H9 (cell line): ENCODE measurements around the gene SRP54. TPM values are rescaled to one million over a fixed set of nuclear protein-coding genes. Genes with fewer than 3 reads are reported as not detected.

ENCODE experiments used
- DNase-seq: peaks from one replicate; pipeline ENCODE4 v3.0.0-alpha.2; 2017
- H2AFZ ChIP-seq: one replicate; pipeline ENCODE4 v1.6.1; 2013; ENCODE audit warnings: mild to moderate bottlenecking, low read length, control low read depth, moderate library complexity
- H2AK5ac ChIP-seq: 2 replicates; pipeline ENCODE4 v1.6.1; 2013; ENCODE audit warnings: low read length, control low read depth, mixed read lengths; ENCODE audit not compliant: insufficient read length
- H2BK120ac ChIP-seq: one replicate; pipeline ENCODE4 v1.6.1; 2013; ENCODE audit warnings: low read depth, mild to moderate bottlenecking, low read length, control low read depth, inconsistent platforms; ENCODE audit not compliant: poor library complexity, severe bottlenecking
- H2BK12ac ChIP-seq: 2 replicates; pipeline ENCODE4 v1.6.1; 2013; ENCODE audit warnings: low read length, control low read depth, mixed read lengths, low read depth; ENCODE audit not compliant: insufficient read length
- H2BK15ac ChIP-seq: 2 replicates; pipeline ENCODE4 v1.6.1; 2013; ENCODE audit warnings: low read depth, low read length, control low read depth
- H2BK20ac ChIP-seq: one replicate; pipeline ENCODE4 v1.6.1; 2013; ENCODE audit warnings: low read depth, mild to moderate bottlenecking, low read length, control low read depth, inconsistent platforms; ENCODE audit not compliant: poor library complexity, severe bottlenecking
- H2BK5ac ChIP-seq: 2 replicates; pipeline ENCODE4 v1.6.1; 2013; ENCODE audit warnings: low read length, control low read depth, mixed read lengths; ENCODE audit not compliant: insufficient read length
- H3K14ac ChIP-seq: 2 replicates; pipeline ENCODE4 v1.6.1; 2013; ENCODE audit warnings: low read length, control low read depth; ENCODE audit not compliant: insufficient read depth
- H3K18ac ChIP-seq: 2 replicates; pipeline ENCODE4 v1.6.1; 2013; ENCODE audit warnings: low read depth, mild to moderate bottlenecking, mixed read lengths, low read length, control low read depth; ENCODE audit not compliant: insufficient read length
- H3K23ac ChIP-seq: 2 replicates; pipeline ENCODE4 v1.6.1; 2013; ENCODE audit warnings: low read length, control low read depth, mixed read lengths, low read depth; ENCODE audit not compliant: insufficient read length
- H3K23me2 ChIP-seq: 2 replicates; pipeline ENCODE4 v1.6.1; 2013; ENCODE audit warnings: low read depth, mild to moderate bottlenecking, mixed read lengths, low read length, control low read depth; ENCODE audit not compliant: insufficient read length, poor library complexity, severe bottlenecking
- H3K27ac ChIP-seq: 2 replicates; pipeline ENCODE4 v1.5.1; 2013; ENCODE audit warnings: low read length, control low read depth, mixed read lengths, low read depth; ENCODE audit not compliant: insufficient read length
- H3K27me3 ChIP-seq: 2 replicates; pipeline ENCODE4 v1.6.1; 2013; ENCODE audit warnings: low read length, control low read depth, inconsistent platforms; ENCODE audit not compliant: insufficient read depth
- H3K4ac ChIP-seq: 2 replicates; pipeline ENCODE4 v1.6.1; 2013; ENCODE audit warnings: low read depth, mild to moderate bottlenecking, control low read depth, inconsistent platforms, low read length, moderate library complexity
- H3K4me1 ChIP-seq: 2 replicates; pipeline ENCODE4 v1.6.1; 2013; ENCODE audit warnings: low read length, control low read depth, inconsistent platforms; ENCODE audit not compliant: insufficient read depth
- H3K4me2 ChIP-seq: 2 replicates; pipeline ENCODE4 v1.6.1; 2013; ENCODE audit warnings: low read length, control low read depth, mixed read lengths; ENCODE audit not compliant: insufficient read length, insufficient read depth
- H3K56ac ChIP-seq: 2 replicates; pipeline ENCODE4 v1.6.1; 2013; ENCODE audit warnings: low read depth, mild to moderate bottlenecking, mixed read lengths, low read length, control low read depth; ENCODE audit not compliant: insufficient read length
- H3K79me1 ChIP-seq: 2 replicates; pipeline ENCODE4 v1.6.1; 2013; ENCODE audit warnings: low read depth, mild to moderate bottlenecking, moderate library complexity, low read length, control low read depth, inconsistent platforms; ENCODE audit not compliant: insufficient read depth, poor library complexity, severe bottlenecking
- H3K79me2 ChIP-seq: 2 replicates; pipeline ENCODE4 v1.6.1; 2013; ENCODE audit warnings: low read length, control low read depth, inconsistent platforms; ENCODE audit not compliant: insufficient read depth
- H3K9ac ChIP-seq: 2 replicates; pipeline ENCODE4 v1.6.1; 2013; ENCODE audit warnings: low read length, control low read depth, mixed read lengths; ENCODE audit not compliant: insufficient read length; ENCODE audit errors: extremely low read depth
- H3K9me3 ChIP-seq: one replicate; pipeline ENCODE4 v1.6.1; 2013; ENCODE audit warnings: low read depth, low read length, inconsistent platforms; ENCODE audit not compliant: control insufficient read depth
- H3T11ph ChIP-seq: one replicate; pipeline ENCODE4 v1.6.1; 2013; ENCODE audit warnings: mild to moderate bottlenecking, low read length, control low read depth, inconsistent platforms
- H4K20me1 ChIP-seq: one replicate; pipeline ENCODE4 v1.6.1; 2013; ENCODE audit not compliant: control insufficient read depth, insufficient read length, insufficient read depth
- H4K5ac ChIP-seq: 2 replicates; pipeline ENCODE4 v1.6.1; 2013; ENCODE audit warnings: low read depth, mild to moderate bottlenecking, mixed read lengths, low read length, control low read depth; ENCODE audit not compliant: insufficient read length
- H4K8ac ChIP-seq: replicated peaks from 2 replicates; pipeline ENCODE4 v1.6.1; 2013; ENCODE audit warnings: low read length, control low read depth, mixed read lengths, low read depth; ENCODE audit not compliant: insufficient read length
- H4K91ac ChIP-seq: 2 replicates; pipeline ENCODE4 v1.6.1; 2013; ENCODE audit warnings: low read depth, mild to moderate bottlenecking, moderate library complexity, mixed read lengths, low read length, control low read depth; ENCODE audit not compliant: insufficient read length
- H3K27ac Mint-ChIP-seq, 3 experiments: 2 replicates in 2 of 3; 3 replicates in 1 of 3; pipeline ENCODE4 v1.8.0; 2020 to 2021; ENCODE audit warnings: mixed read lengths in 3 of 3, mild to moderate bottlenecking in 1 of 3, moderate library complexity in 1 of 3
- H3K27me3 Mint-ChIP-seq: 2 replicates; pipeline ENCODE4 v1.8.0; 2021; ENCODE audit warnings: low read depth, mild to moderate bottlenecking, moderate library complexity, mixed read lengths
- H3K36me3 Mint-ChIP-seq, 3 experiments: 2 replicates in 2 of 3; 3 replicates in 1 of 3; pipeline ENCODE4 v1.8.0; 2020 to 2021; ENCODE audit warnings: low read depth in 3 of 3, mixed read lengths in 3 of 3; ENCODE audit not compliant: insufficient read depth in 1 of 3
- H3K4me1 Mint-ChIP-seq, 2 experiments: 2 replicates each; pipeline ENCODE4 v1.8.0; 2020; ENCODE audit warnings: mixed read lengths in 2 of 2
- H3K4me3 Mint-ChIP-seq, 2 experiments: 2 replicates in 1 of 2; 3 replicates in 1 of 2; pipeline ENCODE4 v1.8.0; 2020 to 2021; ENCODE audit warnings: mild to moderate bottlenecking in 2 of 2, mixed read lengths in 2 of 2, moderate library complexity in 1 of 2
- H3K9me3 Mint-ChIP-seq, 2 experiments: 2 replicates in 1 of 2; 3 replicates in 1 of 2; pipeline ENCODE4 v1.8.0; 2020; ENCODE audit warnings: mild to moderate bottlenecking in 2 of 2, mixed read lengths in 2 of 2, moderate library complexity in 1 of 2
- WGBS: extraction: QIAGEN DNeasy Blood & Tissue Kit; methylation state at CpG from one replicate; pipeline ENCODE4 v1.1.7; 2013; ENCODE audit warnings: missing lambda C conversion rate, low lambda C conversion rate, mixed read lengths; ENCODE audit not compliant: insufficient read length; ENCODE audit errors: extremely low coverage; 5-methylcytosine and 5-hydroxymethylcytosine counted together
- total RNA-seq: library from RNA; stranded (reverse); gene quantifications from 2 replicates; pipeline ENCODE4 v1.2.1, GENCODE V29; 2021
- TF ChIP-seq, protein P1 (sequence below): fragments of 200-600 bp; sonication (generic); conservative IDR thresholded peaks from 3 replicates; pipeline ENCODE4 v1.8.0; 2021; ENCODE audit warnings: antibody characterized with exemption, mild to moderate bottlenecking

The SRP54 gene
- total RNA-seq, 1 experiment from 2014 or later = 57.7 TPM

- Histone ChIP-seq H3T11ph (no peak overlapping the region), H4K20me1 (no peaks in the 10 kb centered on the region), H2BK20ac (no peak overlapping the region), H3K14ac (peak overlapping the region; percentile 94), H3K56ac (no peak overlapping the region), H2BK120ac (no peak overlapping the region), H3K27ac (no peak overlapping the region), H4K5ac (no peak overlapping the region), H3K79me2 (no peaks in the 10 kb centered on the region), H4K91ac (no peak overlapping the region), H2AFZ (no peak overlapping the region), H3K27me3 (no peaks in the 10 kb centered on the region), H2BK5ac (peak overlapping the region; percentile 74), H3K4ac (no peak overlapping the region), H3K23ac (no peak overlapping the region), H3K9ac (peak overlapping the region; percentile 81), H2BK12ac (no peak overlapping the region), H4K8ac (no peak overlapping the region), H2AK5ac (no peak overlapping the region), H2BK15ac (no peak overlapping the region), H3K4me1 (no peaks in the 10 kb centered on the region; the same call in 1 of the 2 replicates), H3K9me3 (no peaks in the 10 kb centered on the region), H3K18ac (peak overlapping the region; percentile 93), H3K23me2 (peaks cover 4% of the 10 kb centered on the region), H3K79me1 (no peaks in the 10 kb centered on the region), H3K4me2 (peak overlapping the region; percentile 50)
- TF ChIP-seq, protein P1, sequence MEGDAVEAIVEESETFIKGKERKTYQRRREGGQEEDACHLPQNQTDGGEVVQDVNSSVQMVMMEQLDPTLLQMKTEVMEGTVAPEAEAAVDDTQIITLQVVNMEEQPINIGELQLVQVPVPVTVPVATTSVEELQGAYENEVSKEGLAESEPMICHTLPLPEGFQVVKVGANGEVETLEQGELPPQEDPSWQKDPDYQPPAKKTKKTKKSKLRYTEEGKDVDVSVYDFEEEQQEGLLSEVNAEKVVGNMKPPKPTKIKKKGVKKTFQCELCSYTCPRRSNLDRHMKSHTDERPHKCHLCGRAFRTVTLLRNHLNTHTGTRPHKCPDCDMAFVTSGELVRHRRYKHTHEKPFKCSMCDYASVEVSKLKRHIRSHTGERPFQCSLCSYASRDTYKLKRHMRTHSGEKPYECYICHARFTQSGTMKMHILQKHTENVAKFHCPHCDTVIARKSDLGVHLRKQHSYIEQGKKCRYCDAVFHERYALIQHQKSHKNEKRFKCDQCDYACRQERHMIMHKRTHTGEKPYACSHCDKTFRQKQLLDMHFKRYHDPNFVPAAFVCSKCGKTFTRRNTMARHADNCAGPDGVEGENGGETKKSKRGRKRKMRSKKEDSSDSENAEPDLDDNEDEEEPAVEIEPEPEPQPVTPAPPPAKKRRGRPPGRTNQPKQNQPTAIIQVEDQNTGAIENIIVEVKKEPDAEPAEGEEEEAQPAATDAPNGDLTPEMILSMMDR = no peak
- peaks cover 7 to 15% (median 14%) of the 10 kb centered on the region in 3 experiments; a peak in 6 of 7 replicates for H3K36me3 Mint-ChIP-seq
- H3K9me3 Mint-ChIP-seq = no peaks in the 10 kb centered on the region
- no peak for DNase-seq
- peaks cover 14 to 17% of the 10 kb centered on the region in 2 experiments for H3K4me1 Mint-ChIP-seq
- 100% methylated on average over 1 of the region's 23 CpGs for WGBS
- H3K27ac Mint-ChIP-seq = peak overlapping the region; percentile 92 to 98 (median 96)
- no peaks in the 10 kb centered on the region; the same call in 1 of the 2 replicates for H3K27me3 Mint-ChIP-seq
- peak overlapping the region; percentile 92 to 95 for H3K4me3 Mint-ChIP-seq
Observed at GRCh38 chr14:35046751-35047536, 64.2 kb downstream of the SRP54 start.
